HEK293 (cell line): ENCODE results near the gene STARD5.
"Not testable (repeated sequence)": the region's sequence is repeated elsewhere in the genome, so short reads cannot be mapped to it uniquely, and the experiment has no call there.

Source experiments
- CTCF ChIA-PET: fragments of 350-600 bp; formaldehyde crosslinking; extraction: SDS; loops from one replicate; lab custom pipeline; 2021; ENCODE audit warnings: antibody characterized with exemption; lab: Yijun Ruan, JAX
- POLR2A ChIA-PET: fragments of 300-600 bp; formaldehyde crosslinking; extraction: SDS; loops from one replicate; lab custom pipeline; 2020; ENCODE audit warnings: antibody characterized with exemption, inconsistent platforms; lab: Yijun Ruan, JAX
- H3K27ac ChIP-seq: fragments of 200-500 bp; sonication (Bioruptor generic); 2 replicates; pipeline ENCODE4 v1.5.1; 2014; ENCODE audit warnings: low read depth, low read length, control low read depth, inconsistent platforms; ENCODE audit errors: extremely low read depth
- H3K36me3 ChIP-seq, 2 experiments: fragments of 200-500 bp in 1 of 2; sonication (Bioruptor generic) in 1 of 2; 1 replicate in 1 of 2; 2 replicates in 1 of 2; pipeline ENCODE4 v1.5.1; 2014 to 2017; ENCODE audit warnings: inconsistent platforms in 2 of 2, low read length in 2 of 2; ENCODE audit not compliant: control insufficient read depth in 2 of 2, insufficient read depth in 1 of 2
- H3K4me1 ChIP-seq: fragments of 200-500 bp; sonication (Bioruptor generic); 2 replicates; pipeline ENCODE4 v1.5.1; 2014; ENCODE audit warnings: mild to moderate bottlenecking, low read length, inconsistent platforms; ENCODE audit not compliant: control insufficient read depth, insufficient read depth
- H3K4me3 ChIP-seq: 2 replicates; pipeline ENCODE4 v1.5.1; 2011; ENCODE audit warnings: low read depth, mild to moderate bottlenecking, control low read depth, low read length, moderate library complexity
- H3K9me3 ChIP-seq: fragments of 200-500 bp; sonication (Bioruptor generic); 2 replicates; pipeline ENCODE4 v1.5.1; 2014; ENCODE audit warnings: low read depth, low read length, inconsistent platforms; ENCODE audit not compliant: control insufficient read depth, insufficient read depth
- GFI1B ChIP-seq: fragments of 450-650 bp; formaldehyde crosslinking; IDR thresholded peaks from 2 replicates; pipeline ENCODE4 v1.5.1; 2016; ENCODE audit warnings: missing biosample characterization, missing genetic modification characterization
- SETDB1 ChIP-seq: IDR thresholded peaks from one replicate; pipeline ENCODE4 v1.6.1; 2017; ENCODE audit warnings: mild to moderate bottlenecking, low read length, moderate library complexity, mixed read lengths; ENCODE audit not compliant: insufficient read length
- SP7 ChIP-seq: fragments of 450-650 bp; formaldehyde crosslinking; IDR thresholded peaks from 2 replicates; pipeline ENCODE4 v1.5.1; 2016; ENCODE audit warnings: missing biosample characterization, missing genetic modification characterization
- ZNF114 ChIP-seq: fragments of 450-650 bp; formaldehyde crosslinking; IDR thresholded peaks from 2 replicates; pipeline ENCODE4 v1.5.0; 2017; ENCODE audit warnings: missing biosample characterization, missing genetic modification characterization
- ZNF155 ChIP-seq: fragments of 450-650 bp; formaldehyde crosslinking; IDR thresholded peaks from 2 replicates; pipeline ENCODE4 v1.5.1; 2016; ENCODE audit warnings: missing biosample characterization, missing genetic modification characterization
- ZNF16 ChIP-seq: fragments of 450-650 bp; formaldehyde crosslinking; IDR thresholded peaks from 2 replicates; pipeline ENCODE4 v1.5.1; 2016; ENCODE audit warnings: low read depth, missing biosample characterization, missing genetic modification characterization
- ZNF211 ChIP-seq: fragments of 450-650 bp; formaldehyde crosslinking; IDR thresholded peaks from 2 replicates; pipeline ENCODE4 v1.5.1; 2016; ENCODE audit warnings: low read depth, missing biosample characterization, missing genetic modification characterization
- ZNF394 ChIP-seq: fragments of 450-650 bp; formaldehyde crosslinking; IDR thresholded peaks from 2 replicates; pipeline ENCODE4 v1.5.1; 2016; ENCODE audit warnings: missing biosample characterization, missing genetic modification characterization, mild to moderate bottlenecking, moderate library complexity, borderline replicate concordance
- ZNF423 ChIP-seq: fragments of 450-650 bp; formaldehyde crosslinking; IDR thresholded peaks from 2 replicates; pipeline ENCODE4 v1.5.1; 2016; ENCODE audit warnings: missing biosample characterization, missing genetic modification characterization
- ZNF747 ChIP-seq: fragments of 450-650 bp; formaldehyde crosslinking; IDR thresholded peaks from 2 replicates; pipeline ENCODE4 v1.5.1; 2016; ENCODE audit warnings: missing biosample characterization, missing genetic modification characterization
- TF ChIP-seq, protein P1 (sequence below): fragments of 450-650 bp; formaldehyde crosslinking; IDR thresholded peaks from 2 replicates; pipeline ENCODE4 v1.5.1; 2016; ENCODE audit warnings: missing biosample characterization, missing genetic modification characterization, low read depth
- TF ChIP-seq, protein P2 (sequence below): fragments of 450-650 bp; formaldehyde crosslinking; IDR thresholded peaks from 2 replicates; pipeline ENCODE4 v1.5.1; 2016; ENCODE audit warnings: missing biosample characterization, missing genetic modification characterization, borderline replicate concordance

The STARD5 gene

DNA sequence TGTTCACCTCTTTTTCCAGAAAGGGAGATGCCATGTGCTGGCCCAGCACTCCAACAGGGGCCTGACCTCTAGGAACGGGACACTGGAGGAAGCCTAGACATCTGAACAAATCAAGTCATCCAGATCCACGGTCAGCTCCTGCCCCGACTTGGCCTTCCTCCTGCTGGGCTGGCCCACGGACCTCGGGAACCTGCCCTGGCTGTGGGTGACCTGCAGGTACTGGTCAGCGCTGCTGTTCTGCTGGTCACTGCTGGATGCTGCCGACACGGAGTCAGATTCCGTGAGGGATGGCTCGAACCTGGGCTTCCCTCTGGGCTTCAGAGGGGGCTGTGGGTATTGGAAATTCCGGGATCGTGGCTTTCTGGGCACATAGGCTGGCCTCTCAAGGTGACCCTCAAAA is 8.4 kb upstream of the STARD5 start (continued):
- TF ChIP-seq, protein P1, sequence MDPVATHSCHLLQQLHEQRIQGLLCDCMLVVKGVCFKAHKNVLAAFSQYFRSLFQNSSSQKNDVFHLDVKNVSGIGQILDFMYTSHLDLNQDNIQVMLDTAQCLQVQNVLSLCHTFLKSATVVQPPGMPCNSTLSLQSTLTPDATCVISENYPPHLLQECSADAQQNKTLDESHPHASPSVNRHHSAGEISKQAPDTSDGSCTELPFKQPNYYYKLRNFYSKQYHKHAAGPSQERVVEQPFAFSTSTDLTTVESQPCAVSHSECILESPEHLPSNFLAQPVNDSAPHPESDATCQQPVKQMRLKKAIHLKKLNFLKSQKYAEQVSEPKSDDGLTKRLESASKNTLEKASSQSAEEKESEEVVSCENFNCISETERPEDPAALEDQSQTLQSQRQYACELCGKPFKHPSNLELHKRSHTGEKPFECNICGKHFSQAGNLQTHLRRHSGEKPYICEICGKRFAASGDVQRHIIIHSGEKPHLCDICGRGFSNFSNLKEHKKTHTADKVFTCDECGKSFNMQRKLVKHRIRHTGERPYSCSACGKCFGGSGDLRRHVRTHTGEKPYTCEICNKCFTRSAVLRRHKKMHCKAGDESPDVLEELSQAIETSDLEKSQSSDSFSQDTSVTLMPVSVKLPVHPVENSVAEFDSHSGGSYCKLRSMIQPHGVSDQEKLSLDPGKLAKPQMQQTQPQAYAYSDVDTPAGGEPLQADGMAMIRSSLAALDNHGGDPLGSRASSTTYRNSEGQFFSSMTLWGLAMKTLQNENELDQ = no peak

DNA sequence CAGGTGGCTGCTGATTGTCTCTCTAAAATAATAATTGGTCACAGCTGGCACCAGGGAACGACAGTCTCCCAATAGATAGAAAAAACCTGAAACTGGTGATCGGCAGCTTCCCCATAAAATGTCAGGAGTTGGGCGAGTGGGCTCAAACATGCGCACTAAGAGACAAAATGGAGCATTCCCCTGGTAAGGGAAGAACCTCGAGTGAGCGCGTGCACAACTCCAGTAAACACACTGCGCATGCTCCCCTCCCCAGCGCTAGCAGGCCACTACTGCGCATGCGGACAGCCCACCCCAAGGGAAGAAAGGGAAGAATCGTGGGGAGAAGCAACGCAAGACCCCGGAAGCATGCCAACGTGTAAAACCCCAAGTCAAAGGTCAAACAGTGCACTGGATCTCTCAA is 7.7 kb upstream of the STARD5 start:
- no peaks in the 10 kb centered on the region for H3K9me3 ChIP-seq
- no peaks in the 10 kb centered on the region for H3K4me1 ChIP-seq
- H3K27ac ChIP-seq = no peak overlapping the region
- ChIA-PET CTCF (interaction anchor here (1.1 to 1.5 kb wide), 2 partner anchors 56 to 66 kb away, joined by 3 to 5 read pairs; no protein-coding TSS in a partner anchor), POLR2A (interaction anchor here (1.4 kb wide), 1 partner anchor 8 kb away, joined by 4 read pairs; the partner anchor contains the start of gene STARD5)
- no peak overlapping the region for H3K4me3 ChIP-seq
- TF ChIP-seq ZNF16 (tag by site-specific recombination) = no peak
- no peak for TF ChIP-seq ZNF114 (tag by site-specific recombination)
- no peak for TF ChIP-seq ZNF423 (tag by site-specific recombination)
- no peak for TF ChIP-seq ZNF747
- TF ChIP-seq, protein P2, sequence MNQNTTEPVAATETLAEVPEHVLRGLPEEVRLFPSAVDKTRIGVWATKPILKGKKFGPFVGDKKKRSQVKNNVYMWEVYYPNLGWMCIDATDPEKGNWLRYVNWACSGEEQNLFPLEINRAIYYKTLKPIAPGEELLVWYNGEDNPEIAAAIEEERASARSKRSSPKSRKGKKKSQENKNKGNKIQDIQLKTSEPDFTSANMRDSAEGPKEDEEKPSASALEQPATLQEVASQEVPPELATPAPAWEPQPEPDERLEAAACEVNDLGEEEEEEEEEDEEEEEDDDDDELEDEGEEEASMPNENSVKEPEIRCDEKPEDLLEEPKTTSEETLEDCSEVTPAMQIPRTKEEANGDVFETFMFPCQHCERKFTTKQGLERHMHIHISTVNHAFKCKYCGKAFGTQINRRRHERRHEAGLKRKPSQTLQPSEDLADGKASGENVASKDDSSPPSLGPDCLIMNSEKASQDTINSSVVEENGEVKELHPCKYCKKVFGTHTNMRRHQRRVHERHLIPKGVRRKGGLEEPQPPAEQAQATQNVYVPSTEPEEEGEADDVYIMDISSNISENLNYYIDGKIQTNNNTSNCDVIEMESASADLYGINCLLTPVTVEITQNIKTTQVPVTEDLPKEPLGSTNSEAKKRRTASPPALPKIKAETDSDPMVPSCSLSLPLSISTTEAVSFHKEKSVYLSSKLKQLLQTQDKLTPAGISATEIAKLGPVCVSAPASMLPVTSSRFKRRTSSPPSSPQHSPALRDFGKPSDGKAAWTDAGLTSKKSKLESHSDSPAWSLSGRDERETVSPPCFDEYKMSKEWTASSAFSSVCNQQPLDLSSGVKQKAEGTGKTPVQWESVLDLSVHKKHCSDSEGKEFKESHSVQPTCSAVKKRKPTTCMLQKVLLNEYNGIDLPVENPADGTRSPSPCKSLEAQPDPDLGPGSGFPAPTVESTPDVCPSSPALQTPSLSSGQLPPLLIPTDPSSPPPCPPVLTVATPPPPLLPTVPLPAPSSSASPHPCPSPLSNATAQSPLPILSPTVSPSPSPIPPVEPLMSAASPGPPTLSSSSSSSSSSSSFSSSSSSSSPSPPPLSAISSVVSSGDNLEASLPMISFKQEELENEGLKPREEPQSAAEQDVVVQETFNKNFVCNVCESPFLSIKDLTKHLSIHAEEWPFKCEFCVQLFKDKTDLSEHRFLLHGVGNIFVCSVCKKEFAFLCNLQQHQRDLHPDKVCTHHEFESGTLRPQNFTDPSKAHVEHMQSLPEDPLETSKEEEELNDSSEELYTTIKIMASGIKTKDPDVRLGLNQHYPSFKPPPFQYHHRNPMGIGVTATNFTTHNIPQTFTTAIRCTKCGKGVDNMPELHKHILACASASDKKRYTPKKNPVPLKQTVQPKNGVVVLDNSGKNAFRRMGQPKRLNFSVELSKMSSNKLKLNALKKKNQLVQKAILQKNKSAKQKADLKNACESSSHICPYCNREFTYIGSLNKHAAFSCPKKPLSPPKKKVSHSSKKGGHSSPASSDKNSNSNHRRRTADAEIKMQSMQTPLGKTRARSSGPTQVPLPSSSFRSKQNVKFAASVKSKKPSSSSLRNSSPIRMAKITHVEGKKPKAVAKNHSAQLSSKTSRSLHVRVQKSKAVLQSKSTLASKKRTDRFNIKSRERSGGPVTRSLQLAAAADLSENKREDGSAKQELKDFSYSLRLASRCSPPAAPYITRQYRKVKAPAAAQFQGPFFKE = no peak
- TF ChIP-seq GFI1B = no peak
- no peak for TF ChIP-seq SETDB1
- no peak for TF ChIP-seq ZNF394 (tag by site-specific recombination)
- no peak for TF ChIP-seq ZNF155 (tag by site-specific recombination)
- H3K36me3 ChIP-seq = no peaks in the 10 kb centered on the region

DNA sequence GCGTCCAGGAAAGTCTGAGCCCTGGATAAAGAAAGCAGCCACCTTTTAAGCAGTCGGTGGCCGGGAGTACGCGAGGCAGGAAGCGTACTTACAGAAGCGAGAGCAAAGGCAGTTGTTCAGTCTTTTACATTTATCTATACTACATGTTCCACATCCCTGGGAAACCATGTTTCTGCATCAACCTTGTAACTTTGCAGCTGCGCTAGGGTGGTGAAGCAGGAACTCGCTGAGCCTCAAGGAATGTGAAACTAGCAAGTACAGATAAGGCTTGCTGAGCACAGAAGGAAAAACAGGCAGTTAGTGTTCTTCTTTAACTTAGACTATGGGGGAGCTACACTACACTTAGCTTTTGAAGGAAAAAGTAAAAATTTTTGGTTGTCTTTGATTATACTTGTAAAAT is 7.2 kb upstream of the STARD5 start:
- not testable (repeated sequence) for H3K27ac ChIP-seq

DNA sequence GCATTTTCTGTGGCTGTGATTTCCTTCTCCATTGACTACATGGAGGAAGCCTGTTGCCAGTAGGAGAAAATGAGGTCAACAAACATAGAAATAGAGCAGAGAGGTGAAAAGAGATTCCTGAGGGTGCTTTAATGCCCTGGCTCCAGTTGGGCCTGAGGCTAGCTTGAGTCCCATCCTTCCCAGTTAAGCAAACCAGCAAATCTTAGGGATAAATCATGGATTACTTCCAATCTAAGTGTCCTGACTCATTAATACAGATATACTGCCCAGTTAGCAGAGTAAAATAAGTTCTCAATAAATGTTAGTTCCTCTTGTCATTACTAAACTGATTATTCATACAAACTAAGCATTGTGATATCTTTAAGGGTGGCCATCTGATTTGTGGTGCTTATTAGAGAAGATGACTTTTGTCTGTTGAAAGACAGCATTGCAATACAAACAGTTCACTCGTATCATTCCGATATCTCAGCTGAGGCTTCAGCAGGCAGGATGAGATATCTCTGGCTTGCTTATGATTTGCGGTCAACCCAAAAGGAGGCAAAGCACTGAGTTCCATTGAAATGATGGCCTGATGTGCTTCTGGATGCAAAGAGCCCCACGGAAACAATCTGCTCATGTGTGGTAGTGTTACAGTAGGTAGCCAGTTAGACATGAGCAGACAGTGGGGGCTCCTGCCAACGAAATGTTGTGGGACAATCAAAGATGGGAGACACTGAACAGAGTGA is 6.6 kb upstream of the STARD5 start:
- Histone ChIP-seq H3K9me3 (no peaks in the 10 kb centered on the region), H3K4me3 (no peak overlapping the region), H3K36me3 (no peaks in the 10 kb centered on the region), H3K4me1 (no peaks in the 10 kb centered on the region), H3K27ac (no peak overlapping the region)
- no peak for TF ChIP-seq SP7 (tag by site-specific recombination)
- no peak for TF ChIP-seq ZNF211
- ChIA-PET CTCF (interaction anchor here (1.1 to 1.5 kb wide), 2 partner anchors 55 to 64 kb away, joined by 3 to 5 read pairs; no protein-coding TSS in a partner anchor), POLR2A (no interaction called here)

More for the DNA sequence above, 7.2 kb upstream of the STARD5 start:
- H3K9me3 ChIP-seq, POLR2A ChIA-PET, H3K4me1 ChIP-seq, H3K36me3 ChIP-seq, H3K4me3 ChIP-seq: not testable (repeated sequence)
- CTCF ChIA-PET = interaction anchor here (1.1 to 1.5 kb wide), 2 partner anchors 56 to 65 kb away, joined by 3 to 5 read pairs; no protein-coding TSS in a partner anchor
